ENCODE data around the gene ST7L.

DNA sequence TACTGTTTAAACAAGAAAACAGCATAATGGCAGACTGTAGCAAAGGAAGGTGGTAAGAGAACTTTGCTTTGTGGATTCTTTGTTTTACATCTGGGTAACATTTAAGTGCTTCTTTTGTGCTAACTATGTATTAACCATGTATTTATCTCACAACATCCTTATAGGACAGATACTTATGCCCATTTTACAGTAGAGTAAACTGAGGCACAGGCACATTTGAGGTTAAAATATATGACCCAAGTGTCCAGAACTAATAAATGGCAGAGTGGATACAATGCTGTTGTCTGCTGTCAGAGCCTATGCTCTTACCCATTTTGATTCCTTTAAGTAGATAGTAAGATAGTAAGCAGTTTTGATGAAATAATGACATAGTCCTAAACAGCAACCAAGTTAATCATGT, 7.9 kb upstream of the ST7L start:
- TF ChIP-seq, protein P1, sequence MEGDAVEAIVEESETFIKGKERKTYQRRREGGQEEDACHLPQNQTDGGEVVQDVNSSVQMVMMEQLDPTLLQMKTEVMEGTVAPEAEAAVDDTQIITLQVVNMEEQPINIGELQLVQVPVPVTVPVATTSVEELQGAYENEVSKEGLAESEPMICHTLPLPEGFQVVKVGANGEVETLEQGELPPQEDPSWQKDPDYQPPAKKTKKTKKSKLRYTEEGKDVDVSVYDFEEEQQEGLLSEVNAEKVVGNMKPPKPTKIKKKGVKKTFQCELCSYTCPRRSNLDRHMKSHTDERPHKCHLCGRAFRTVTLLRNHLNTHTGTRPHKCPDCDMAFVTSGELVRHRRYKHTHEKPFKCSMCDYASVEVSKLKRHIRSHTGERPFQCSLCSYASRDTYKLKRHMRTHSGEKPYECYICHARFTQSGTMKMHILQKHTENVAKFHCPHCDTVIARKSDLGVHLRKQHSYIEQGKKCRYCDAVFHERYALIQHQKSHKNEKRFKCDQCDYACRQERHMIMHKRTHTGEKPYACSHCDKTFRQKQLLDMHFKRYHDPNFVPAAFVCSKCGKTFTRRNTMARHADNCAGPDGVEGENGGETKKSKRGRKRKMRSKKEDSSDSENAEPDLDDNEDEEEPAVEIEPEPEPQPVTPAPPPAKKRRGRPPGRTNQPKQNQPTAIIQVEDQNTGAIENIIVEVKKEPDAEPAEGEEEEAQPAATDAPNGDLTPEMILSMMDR (IDR thresholded peaks at IDR 0.05; ENCODE audit: low read depth, low read length), result no peak
- no peak for TF ChIP-seq EZH2phosphoT487 (IDR thresholded peaks at IDR 0.05; ENCODE audit: low read depth)
